K562 (cell line): ENCODE data around the gene MAP3K19. TPM values are rescaled to one million over a fixed set of nuclear protein-coding genes. Genes with fewer than 3 reads are reported as not detected.
A peak's percentile ranks its signal among the peaks of the same experiment; 100 is the strongest.

Source experiments
- BCOR ChIP-seq: fragments of 450-650 bp; IDR thresholded peaks from 2 replicates; pipeline ENCODE4 v1.6.1; 2016
- E2F4 ChIP-seq: sonication (generic); formaldehyde crosslinking; IDR thresholded peaks from 2 replicates; pipeline ENCODE4 v1.8.0; 2022; ENCODE audit warnings: mild to moderate bottlenecking, low read depth, missing genetic modification reagents
- ELF4 ChIP-seq: fragments of 450-650 bp; formaldehyde crosslinking; IDR thresholded peaks from 2 replicates; pipeline ENCODE4 v1.4.0; 2022; ENCODE audit warnings: missing genetic modification characterization
- EZH2 ChIP-seq: IDR thresholded peaks from 2 replicates; pipeline ENCODE4 v1.6.1; 2012; ENCODE audit warnings: low read depth, mild to moderate bottlenecking, inconsistent platforms, low read length, borderline replicate concordance
- FOS ChIP-seq: IDR thresholded peaks from 3 replicates; pipeline ENCODE4 v1.6.1; 2011; ENCODE audit not compliant: insufficient read length; ENCODE audit errors: extremely low read depth
- GABPA ChIP-seq: fragments of 200-800 bp; sonication (Bioruptor generic); conservative IDR thresholded peaks from 2 replicates; pipeline ENCODE4 v1.6.1; 2016; ENCODE audit warnings: low read depth, missing genetic modification characterization, missing compliant biosample characterization
- GTF2B ChIP-seq: IDR thresholded peaks from 2 replicates; pipeline ENCODE4 v1.6.1; 2011; ENCODE audit not compliant: insufficient read length; ENCODE audit errors: extremely low read depth
- JUN ChIP-seq, 2 experiments: sonication (generic) in 1 of 2; formaldehyde crosslinking in 1 of 2; IDR thresholded peaks; 2 replicates each; pipeline versions ENCODE4 v1.6.1 to v1.8.0; 2012 to 2022; ENCODE audit warnings: borderline replicate concordance in 2 of 2, mild to moderate bottlenecking in 2 of 2, improper control_type of control experiment in 1 of 2, low read depth in 1 of 2, low read length in 1 of 2, missing genetic modification reagents in 1 of 2
- MITF ChIP-seq: IDR thresholded peaks from 2 replicates; pipeline ENCODE4 v1.6.1; 2014; ENCODE audit warnings: antibody characterized with exemption
- MXD1 ChIP-seq: fragments of 250-450 bp; sonication (Bioruptor Pico); IDR thresholded peaks from 2 replicates; pipeline ENCODE4 v1.8.0; 2021; ENCODE audit warnings: borderline replicate concordance, mild to moderate bottlenecking, moderate library complexity; ENCODE audit not compliant: poor library complexity, severe bottlenecking
- NFIX ChIP-seq: fragments of 250-450 bp; sonication (Bioruptor Pico); IDR thresholded peaks from 2 replicates; pipeline ENCODE4 v1.4.0; 2020; ENCODE audit warnings: low read depth, mild to moderate bottlenecking, moderate library complexity
- SIN3B ChIP-seq: fragments of 450-650 bp; IDR thresholded peaks from 2 replicates; pipeline ENCODE4 v1.6.1; 2017; ENCODE audit warnings: low read depth, mild to moderate bottlenecking, moderate library complexity
- SREBF2 ChIP-seq: sonication (generic); formaldehyde crosslinking; IDR thresholded peaks from 2 replicates; pipeline ENCODE4 v1.4.0; 2020; ENCODE audit warnings: mild to moderate bottlenecking, missing genetic modification reagents
- TCF3 ChIP-seq: sonication (generic); formaldehyde crosslinking; IDR thresholded peaks from 2 replicates; pipeline ENCODE4 v1.4.0; 2020; ENCODE audit warnings: mild to moderate bottlenecking, missing genetic modification reagents
- TEAD2 ChIP-seq: fragments of 450-650 bp; IDR thresholded peaks from 2 replicates; pipeline ENCODE4 v1.6.1; 2016; ENCODE audit warnings: missing genetic modification characterization, control low read depth, missing compliant biosample characterization
- TOE1 ChIP-seq, 2 experiments: fragments of 450-650 bp in 1 of 2; sonication (generic) in 1 of 2; formaldehyde crosslinking in 1 of 2; IDR thresholded peaks; 2 replicates each; pipeline versions ENCODE4 v1.7.1 to v1.8.0; 2016 to 2022; ENCODE audit warnings: borderline replicate concordance in 2 of 2, mild to moderate bottlenecking in 2 of 2, antibody characterized with exemption in 1 of 2, inconsistent platforms in 1 of 2, low read depth in 1 of 2, missing genetic modification reagents in 1 of 2, moderate library complexity in 1 of 2
- UBTF ChIP-seq, 2 experiments: IDR thresholded peaks; 2 replicates each; pipeline ENCODE4 v1.6.1; 2012; ENCODE audit warnings: improper control_type of control experiment in 2 of 2, low read depth in 2 of 2, low read length in 2 of 2, borderline replicate concordance in 1 of 2
- ZBTB8A ChIP-seq: fragments of 450-650 bp; IDR thresholded peaks from 2 replicates; pipeline ENCODE4 v1.6.1; 2018; ENCODE audit warnings: mild to moderate bottlenecking, moderate library complexity; ENCODE audit not compliant: partially characterized antibody
- ZNF583 ChIP-seq: fragments of 250-450 bp; sonication (Bioruptor Pico); IDR thresholded peaks from 2 replicates; pipeline ENCODE4 v1.4.0; 2020
- polyA plus RNA-seq, 8 experiments: library from polyadenylated mRNA; depleted of rRNA in 4 of 8; stranded (reverse) in 5 of 8; unstranded in 3 of 8; fragments of >200 nt; fragmentation: Nextera tagmentation in 2 of 8; fragmentation: Illumina TruSeq in 1 of 8; extraction: Ambion mirVana in 2 of 8; extraction: Trizol in 1 of 8; gene quantifications; 2 replicates each; pipeline versions ENCODE4 v1.2.1 to v1.2.3, GENCODE V29; 2011 to 2014; ENCODE audit warnings: inconsistent platforms in 1 of 8, missing spikeins in 1 of 8
- total RNA-seq, 7 experiments: library from RNA; depleted of rRNA in 6 of 7; stranded (reverse); fragments of >200 nt in 6 of 7; fragmentation: Illumina TruSeq in 2 of 7; extraction: Trizol in 2 of 7; gene quantifications; 2 replicates each; pipeline versions ENCODE4 v1.2.1 to v1.2.3, GENCODE V29; 2011 to 2021; ENCODE audit warnings: low replicate concordance in 1 of 7

Gene MAP3K19
- total and polyA plus RNA-seq, 9 of the 15 experiments (the other 6 are each of a cell fraction or from before 2014, with no cell fraction given): 0.29 TPM; not detected in 8

- TF ChIP-seq NFIX (CRISPR knock-in tag) (no peak), E2F4 (CRISPR knock-in tag) (no peak), UBTF (IDR thresholded peaks at IDR 0.05; ENCODE audit: borderline replicate concordance in 1 of 2, low read depth in 2 of 2, low read length in 2 of 2) (peak in 1 of 2 experiments; percentile 81; a peak in 2 of 4 replicates), JUN (IDR thresholded peaks at IDR 0.05; ENCODE audit: borderline replicate concordance, low read depth, low read length) (peak; percentile 21; the same call in 1 of the 2 replicates), JUN (CRISPR knock-in tag; IDR thresholded peaks at IDR 0.05; ENCODE audit: borderline replicate concordance) (no peak), TCF3 (CRISPR knock-in tag) (peak; percentile 33), ELF4 (no peak), GABPA (tag) (peak; percentile 75), EZH2 (no peak), ZBTB8A (no peak), FOS (no peak), ZNF583 (no peak), GTF2B (no peak), MXD1 (CRISPR knock-in tag) (no peak), BCOR (peak; percentile 25; the same call in 1 of the 2 replicates), MITF (0 out of 2 replicates have a peak, but pooled peaks have one; percentile 18), SIN3B (0 out of 2 replicates have a peak, but pooled peaks have one; percentile 22), SREBF2 (CRISPR knock-in tag) (no peak), TOE1 (IDR thresholded peaks at IDR 0.05; ENCODE audit: borderline replicate concordance) (no peak), TOE1 (CRISPR knock-in tag; IDR thresholded peaks at IDR 0.05; ENCODE audit: borderline replicate concordance, low read depth) (no peak), TEAD2 (tag) (no peak)
Measured at GRCh38 chr2:134917888-134918525, 129.2 kb downstream of the MAP3K19 start (continued).
